Raji (cell line): ENCODE data around the gene CAPZA1.
A peak's percentile ranks its signal among the peaks of the same experiment; 100 is the strongest.

Source experiments
- POLR2A ChIP-seq: IDR thresholded peaks from 2 replicates; pipeline ENCODE4 v1.6.1; 2011; ENCODE audit warnings: low read depth, low read length, control low read depth; ENCODE audit not compliant: insufficient read depth

CAPZA1 gene

GRCh38 chr1:112712191-112712590 is 92.6 kb downstream of the CAPZA1 start:
- no peak for TF ChIP-seq POLR2A

- TF ChIP-seq POLR2A, result no peak
Measured at GRCh38 chr1:112712701-112713128, 93.1 kb downstream of the CAPZA1 start.

GRCh38 chr1:112713466-112714312 is 94.1 kb downstream of the CAPZA1 start:
- TF ChIP-seq POLR2A, result no peak

GRCh38 chr1:112714313-112715263 is 95.0 kb downstream of the CAPZA1 start:
- no peak for TF ChIP-seq POLR2A

- TF ChIP-seq POLR2A, result 0 out of 2 replicates have a peak, but pooled peaks have one; percentile 18
Measured at GRCh38 chr1:112715264-112716053, 95.8 kb downstream of the CAPZA1 start, which contains the start of gene PPM1J. TSS of gene PPM1J (minus strand) at chr1:112715332. CDS start at chr1:112715301, 31 bp downstream.

GRCh38 chr1:112716133-112716720 is 96.6 kb downstream of the CAPZA1 start:
- no peak for TF ChIP-seq POLR2A

- no peak for TF ChIP-seq POLR2A
Measured at GRCh38 chr1:112717263-112717873, 97.7 kb downstream of the CAPZA1 start.

GRCh38 chr1:112718691-112719418 is 99.2 kb downstream of the CAPZA1 start:
- TF ChIP-seq POLR2A, result no peak

- no peak for TF ChIP-seq POLR2A
Measured at GRCh38 chr1:112719706-112720105, 100.1 kb downstream of the CAPZA1 start.

GRCh38 chr1:112720800-112721199 is 101.2 kb downstream of the CAPZA1 start:
- no peak for TF ChIP-seq POLR2A
